MCF 10A (cell line): ENCODE data around the gene ZC3H12C. TPM values are rescaled to one million over a fixed set of nuclear protein-coding genes. Genes with fewer than 3 reads are reported as not detected.

Source experiments
- BruUV-seq: library from RNA; stranded (reverse); fragments of 400-500 nt; replicated peaks from 2 replicates; lab custom pipeline; 2021; lab: Mats Ljungman, UMichigan
- CTCF ChIA-PET: fragments of 300-600 bp; sonication (Branson Sonifier 250); formaldehyde crosslinking; extraction: SDS; loops from one replicate; lab custom pipeline; 2021; ENCODE audit warnings: antibody characterized with exemption, inconsistent platforms; lab: Yijun Ruan, JAX
- POLR2A ChIA-PET: fragments of 300-600, 350-650 bp; sonication (Branson Sonifier 250); formaldehyde crosslinking; extraction: SDS; loops from one replicate; lab custom pipeline; 2020; ENCODE audit warnings: antibody characterized with exemption, inconsistent platforms; lab: Yijun Ruan, JAX
- DNase-seq: peaks from one replicate; pipeline ENCODE4 v3.0.0-alpha.2; 2018; ENCODE audit not compliant: unreplicated experiment
- H3K27ac Mint-ChIP-seq: one replicate; pipeline ENCODE4 v1.8.0; 2022; ENCODE audit warnings: mild to moderate bottlenecking, low read depth, mixed read lengths; ENCODE audit not compliant: unreplicated experiment
- H3K27me3 Mint-ChIP-seq: one replicate; pipeline ENCODE4 v1.8.0; 2022; ENCODE audit warnings: mixed read lengths; ENCODE audit not compliant: insufficient read depth, unreplicated experiment
- H3K36me3 Mint-ChIP-seq: one replicate; pipeline ENCODE4 v1.8.0; 2022; ENCODE audit warnings: mild to moderate bottlenecking, moderate library complexity, mixed read lengths; ENCODE audit not compliant: insufficient read depth, unreplicated experiment
- H3K4me1 Mint-ChIP-seq: one replicate; pipeline ENCODE4 v1.8.0; 2022; ENCODE audit warnings: mixed read lengths; ENCODE audit not compliant: insufficient read depth, unreplicated experiment
- H3K4me3 Mint-ChIP-seq: one replicate; pipeline ENCODE4 v1.8.0; 2022; ENCODE audit warnings: mild to moderate bottlenecking, moderate library complexity, mixed read lengths; ENCODE audit not compliant: unreplicated experiment
- H3K9me3 Mint-ChIP-seq: one replicate; pipeline ENCODE4 v1.8.0; 2022; ENCODE audit warnings: mixed read lengths; ENCODE audit not compliant: unreplicated experiment
- intact Hi-C: fragments of 100-400 bp; cut with micrococcal nuclease; formaldehyde crosslinking; loops from 2 replicates; pipeline ENCODE4 v1.14.1; 2022
- total RNA-seq: library from RNA; stranded (reverse); gene quantifications from 2 replicates; pipeline ENCODE4 v1.2.3, GENCODE V29; 2022
- TF ChIP-seq, protein P1 (sequence below): fragments of 200-600 bp; IDR thresholded peaks from one replicate; pipeline ENCODE4 v1.8.0; 2022; ENCODE audit warnings: antibody characterized with exemption, mild to moderate bottlenecking; ENCODE audit not compliant: unreplicated experiment

Gene ZC3H12C
- total RNA-seq, 1 experiment from 2014 or later, result 37.7 TPM

DNA sequence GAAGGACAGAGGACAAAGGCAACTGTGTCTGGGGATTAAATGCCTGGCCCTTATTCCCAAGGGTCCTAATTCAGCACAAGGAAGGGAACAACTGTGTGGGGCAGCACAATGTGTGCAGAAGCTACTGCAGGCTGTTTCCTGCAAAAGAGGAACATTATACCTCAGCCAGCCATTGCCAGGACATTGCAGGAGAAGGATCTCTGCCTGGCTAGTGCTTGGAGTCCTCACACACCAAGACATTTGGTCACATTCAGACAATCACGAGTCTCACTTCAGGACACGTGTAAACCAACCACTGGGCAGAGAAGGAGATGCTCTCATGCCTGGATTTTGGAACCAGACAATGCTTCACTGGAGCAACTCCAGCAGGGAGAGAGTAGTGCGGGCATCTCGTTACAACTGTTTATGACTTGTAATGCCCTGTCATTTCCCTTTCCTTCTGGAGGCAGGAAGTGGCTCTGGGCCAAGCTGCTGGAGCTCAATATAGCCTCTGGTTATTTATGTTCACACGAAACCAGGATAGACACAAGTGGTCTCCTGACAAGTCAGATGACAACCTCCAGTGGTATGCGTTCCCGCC lies 23.9 kb upstream of the ZC3H12C start:
- ChIA-PET CTCF (interaction anchor here (0.6 to 3.4 kb wide), 8 partner anchors 9 to 1336 kb away, joined by 3 to 12 read pairs (median 3); no protein-coding TSS in a partner anchor), POLR2A (interaction anchor here (0.7 to 8.9 kb wide), 10 partner anchors 8 to 183 kb away, joined by 3 to 52 read pairs (median 4); partner anchors contain the start of gene ZC3H12C)
- TF ChIP-seq, protein P1, sequence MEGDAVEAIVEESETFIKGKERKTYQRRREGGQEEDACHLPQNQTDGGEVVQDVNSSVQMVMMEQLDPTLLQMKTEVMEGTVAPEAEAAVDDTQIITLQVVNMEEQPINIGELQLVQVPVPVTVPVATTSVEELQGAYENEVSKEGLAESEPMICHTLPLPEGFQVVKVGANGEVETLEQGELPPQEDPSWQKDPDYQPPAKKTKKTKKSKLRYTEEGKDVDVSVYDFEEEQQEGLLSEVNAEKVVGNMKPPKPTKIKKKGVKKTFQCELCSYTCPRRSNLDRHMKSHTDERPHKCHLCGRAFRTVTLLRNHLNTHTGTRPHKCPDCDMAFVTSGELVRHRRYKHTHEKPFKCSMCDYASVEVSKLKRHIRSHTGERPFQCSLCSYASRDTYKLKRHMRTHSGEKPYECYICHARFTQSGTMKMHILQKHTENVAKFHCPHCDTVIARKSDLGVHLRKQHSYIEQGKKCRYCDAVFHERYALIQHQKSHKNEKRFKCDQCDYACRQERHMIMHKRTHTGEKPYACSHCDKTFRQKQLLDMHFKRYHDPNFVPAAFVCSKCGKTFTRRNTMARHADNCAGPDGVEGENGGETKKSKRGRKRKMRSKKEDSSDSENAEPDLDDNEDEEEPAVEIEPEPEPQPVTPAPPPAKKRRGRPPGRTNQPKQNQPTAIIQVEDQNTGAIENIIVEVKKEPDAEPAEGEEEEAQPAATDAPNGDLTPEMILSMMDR, result no peak
- Mint-ChIP-seq H3K9me3 (no peaks in the 10 kb centered on the region), H3K36me3 (no peaks in the 10 kb centered on the region), H3K4me3 (no peak overlapping the region), H3K27ac (peak overlapping the region; percentile 73), H3K4me1 (peaks cover 14% of the 10 kb centered on the region), H3K27me3 (no peaks in the 10 kb centered on the region)
- peak; percentile 89 for DNase-seq
- no TSS peak for BruUV-seq
- intact Hi-C loops, result no loop called here

DNA sequence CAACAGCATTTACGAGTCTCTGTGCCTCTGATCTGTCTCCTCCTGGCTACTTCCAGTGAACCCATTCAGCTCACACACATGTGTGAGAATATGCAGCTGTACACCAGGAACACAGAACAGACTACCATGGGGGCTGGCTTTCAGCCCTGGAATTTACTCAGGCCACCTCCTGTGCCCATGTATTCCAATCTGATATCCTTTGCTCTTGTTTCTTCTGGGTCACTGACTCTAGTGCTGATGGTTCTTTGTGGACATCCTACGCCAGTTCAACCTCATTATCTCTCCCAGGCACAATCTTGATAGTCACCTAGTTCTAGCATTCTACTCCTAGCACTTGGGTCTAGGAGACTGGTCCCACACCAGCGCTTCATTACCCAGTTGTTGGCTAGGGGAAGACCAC lies 23.0 kb upstream of the ZC3H12C start:
- POLR2A ChIA-PET, result interaction anchor here (0.7 to 8.9 kb wide), 8 partner anchors 8 to 130 kb away, joined by 3 to 52 read pairs (median 6); partner anchors contain the start of gene ZC3H12C
- BruUV-seq, result no TSS peak
- CTCF ChIA-PET, result interaction anchor here (0.5 to 3.4 kb wide), 5 partner anchors 8 to 365 kb away, joined by 3 to 12 read pairs (median 4); partner anchors contain the start of gene ZC3H12C
- no peak for DNase-seq
- peaks cover 15% of the 10 kb centered on the region for H3K4me1 Mint-ChIP-seq
- intact Hi-C loops, result no loop called here
- H3K9me3 Mint-ChIP-seq, result no peaks in the 10 kb centered on the region
- H3K27ac Mint-ChIP-seq, result peak overlapping the region; percentile 5
- H3K4me3 Mint-ChIP-seq, result no peak overlapping the region
- no peaks in the 10 kb centered on the region for H3K27me3 Mint-ChIP-seq
- no peaks in the 10 kb centered on the region for H3K36me3 Mint-ChIP-seq
- TF ChIP-seq, protein P1, result no peak

DNA sequence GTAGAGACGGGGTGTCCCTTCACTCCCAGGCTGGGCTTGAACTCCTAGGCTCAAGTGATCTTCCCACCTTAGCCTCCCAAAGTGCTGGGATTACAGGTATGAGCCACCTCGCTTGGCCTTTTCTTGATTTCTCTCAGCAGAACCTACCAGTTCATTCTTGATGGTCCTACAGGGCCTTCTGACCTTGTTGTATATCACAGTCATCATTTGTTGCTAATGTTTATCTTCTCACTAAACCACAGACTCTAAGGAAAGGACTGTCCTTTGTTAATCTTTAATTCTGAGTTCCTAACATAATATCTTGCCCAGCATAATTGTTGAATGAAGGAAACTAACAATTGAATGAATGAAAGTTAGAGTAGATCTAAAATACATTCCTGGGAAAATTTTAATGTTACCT lies 22.0 kb upstream of the ZC3H12C start:
- Mint-ChIP-seq H3K4me3 (no peak overlapping the region), H3K27me3 (no peaks in the 10 kb centered on the region), H3K36me3 (no peaks in the 10 kb centered on the region), H3K4me1 (peaks cover 23% of the 10 kb centered on the region), H3K27ac (no peak overlapping the region), H3K9me3 (no peaks in the 10 kb centered on the region)
- TF ChIP-seq, protein P1, result no peak
- ChIA-PET POLR2A (interaction anchor here (3.0 kb wide), 1 partner anchor 22 kb away, joined by 31 read pairs; the partner anchor contains the start of gene ZC3H12C), CTCF (interaction anchor here (0.6 kb wide), 1 partner anchor 126 kb away, joined by 3 read pairs; no protein-coding TSS in a partner anchor)
- intact Hi-C loops, result no loop called here
- no TSS peak for BruUV-seq
- DNase-seq, result no peak

DNA sequence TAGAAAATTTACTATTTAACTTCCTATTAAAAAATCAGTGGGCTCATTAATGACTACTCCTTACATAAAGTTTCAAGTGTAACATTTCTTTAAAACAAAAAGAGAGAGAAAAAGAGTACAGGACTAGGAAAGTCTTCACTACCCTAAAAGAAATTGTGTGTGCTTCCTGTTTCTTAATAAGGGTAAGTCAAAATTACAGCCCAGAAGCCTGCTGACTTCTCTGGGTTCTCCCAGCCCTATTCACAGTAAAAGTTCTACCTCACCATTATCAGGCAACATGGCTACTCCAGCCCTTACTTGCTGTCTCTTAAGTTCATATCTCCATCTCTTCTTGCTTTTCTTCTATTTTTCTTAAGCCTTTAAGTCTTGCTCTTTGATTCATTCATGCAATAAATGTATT lies 20.3 kb upstream of the ZC3H12C start:
- no peak overlapping the region for H3K4me3 Mint-ChIP-seq

More for the DNA sequence above, 20.3 kb upstream of the ZC3H12C start:
- no peak for DNase-seq
- Mint-ChIP-seq H3K27ac (no peak overlapping the region), H3K27me3 (no peaks in the 10 kb centered on the region), H3K9me3 (no peaks in the 10 kb centered on the region), H3K36me3 (no peaks in the 10 kb centered on the region), H3K4me1 (peaks cover 37% of the 10 kb centered on the region)
- ChIA-PET POLR2A (interaction anchor here (11.0 kb wide), 1 partner anchor 21 kb away, joined by 197 read pairs; the partner anchor contains the start of gene ZC3H12C), CTCF (interaction anchor here (0.7 kb wide), 1 partner anchor 31 kb away, joined by 3 read pairs; no protein-coding TSS in a partner anchor)
- TF ChIP-seq, protein P1, result no peak
- intact Hi-C loops, result no loop called here
- no TSS peak for BruUV-seq
